HepG2 (cell line): Measurements from ENCODE around the gene HNRNPL.

ENCODE experiments used
- RFX1 ChIP-seq: fragments of 450-650 bp; IDR thresholded peaks from 2 replicates; pipeline ENCODE4 v1.6.1; 2017
- ZNF331 ChIP-seq: sonication (generic); formaldehyde crosslinking; IDR thresholded peaks from 2 replicates; pipeline ENCODE4 v1.4.0; 2020; ENCODE audit warnings: missing genetic modification reagents

GRCh38 chr19:38788478-38789243, 61.1 kb downstream of the HNRNPL start, which contains the start of gene LGALS7B:
- TF ChIP-seq ZNF331 (CRISPR knock-in tag) (no peak), RFX1 (no peak)
